A549 (cell line): Measurements from ENCODE around the gene ACOT4. TPM values are rescaled to one million over a fixed set of nuclear protein-coding genes. Genes with fewer than 3 reads are reported as not detected.
A peak's percentile ranks its signal among the peaks of the same experiment; 100 is the strongest.

Experiments
- ATAC-seq, 2 experiments: fragments of 200-7000 bp in 1 of 2; fragments of >200 bp in 1 of 2; cut with Nextera tagmentation in 1 of 2; cut with Tn5 transposase in 1 of 2; 3 replicates each; pipeline versions ENCODE4 v1.8.0 to v1.9.1; 2018 to 2020; ENCODE audit warnings: mild to moderate bottlenecking in 1 of 2, moderate library complexity in 1 of 2
- CTCF ChIA-PET: fragments of 300-600 bp; sonication (Branson Sonifier 250); formaldehyde crosslinking; extraction: SDS; loops from one replicate; lab custom pipeline; 2021; ENCODE audit warnings: antibody characterized with exemption, inconsistent platforms; lab: Yijun Ruan, JAX
- POLR2A ChIA-PET: fragments of 350-600 bp; formaldehyde crosslinking; extraction: SDS; loops from one replicate; lab custom pipeline; 2021; ENCODE audit warnings: antibody characterized with exemption, inconsistent platforms; lab: Yijun Ruan, JAX
- DNase-seq, 2 experiments: peaks; one replicate each; pipeline versions ENCODE4 v3.0.0 to v3.0.0-alpha.2; 2011 to 2016; ENCODE audit warnings: low read depth in 1 of 2, low spot score in 1 of 2
- FAIRE-seq: peaks from 2 replicates; lab custom pipeline; 2011; peaks lifted over from hg19 to GRCh38; lab: Jason Lieb, UNC
- H3K27ac ChIP-seq, 2 experiments: fragments of >200 bp; sonication (Bioruptor Twin); formaldehyde crosslinking; 3 replicates each; pipeline ENCODE4 v1.5.1; 2016 to 2017
- H3K4me1 ChIP-seq: fragments of >200 bp; sonication (Bioruptor Twin); formaldehyde crosslinking; 3 replicates; pipeline ENCODE4 v1.6.1; 2016
- H3K4me2 ChIP-seq: fragments of >200 bp; sonication (Bioruptor Twin); formaldehyde crosslinking; 3 replicates; pipeline ENCODE4 v1.6.1; 2016
- H3K4me3 ChIP-seq: fragments of >200 bp; sonication (Bioruptor Twin); formaldehyde crosslinking; 3 replicates; pipeline ENCODE4 v1.5.1; 2016
- H3K9me3 ChIP-seq: fragments of >200 bp; sonication (Bioruptor Twin); formaldehyde crosslinking; 3 replicates; pipeline ENCODE4 v1.6.1; 2016
- CBX8 ChIP-seq: fragments of 200-600 bp; sonication (generic); IDR thresholded peaks from 2 replicates; pipeline ENCODE4 v1.6.1; 2016
- CHD2 ChIP-seq: fragments of 150-350 bp; IDR thresholded peaks from 2 replicates; pipeline ENCODE4 v1.6.1; 2014; ENCODE audit warnings: low read length; ENCODE audit not compliant: partially characterized antibody
- EHF ChIP-seq: fragments of 250-450 bp; sonication (Bioruptor Pico); IDR thresholded peaks from 2 replicates; pipeline ENCODE4 v1.5.0; 2020; ENCODE audit warnings: mild to moderate bottlenecking
- EHMT2 ChIP-seq: fragments of 200-600 bp; sonication (generic); IDR thresholded peaks from 2 replicates; pipeline ENCODE4 v1.6.1; 2016; ENCODE audit warnings: antibody characterized with exemption, low read depth, mild to moderate bottlenecking, moderate library complexity
- HDAC2 ChIP-seq: fragments of 200-600 bp; sonication (generic); IDR thresholded peaks from 2 replicates; pipeline ENCODE4 v1.6.1; 2016
- HEYL ChIP-seq: fragments of 250-450 bp; sonication (Bioruptor Pico); IDR thresholded peaks from 2 replicates; pipeline ENCODE4 v1.8.0; 2021; ENCODE audit warnings: mild to moderate bottlenecking, moderate library complexity
- HOXB13 ChIP-seq: fragments of 250-450 bp; sonication (Bioruptor Pico); IDR thresholded peaks from 2 replicates; pipeline ENCODE4 v1.5.0; 2020; ENCODE audit warnings: low read depth, mild to moderate bottlenecking, moderate library complexity
- HOXB5 ChIP-seq: fragments of 250-450 bp; sonication (Bioruptor Pico); IDR thresholded peaks from 2 replicates; pipeline ENCODE4 v1.5.0; 2020; ENCODE audit warnings: mild to moderate bottlenecking, moderate library complexity
- JUN ChIP-seq, 2 experiments: fragments of >200 bp; sonication (Bioruptor Twin); formaldehyde crosslinking; IDR thresholded peaks; 2 replicates in 1 of 2; 3 replicates in 1 of 2; pipeline ENCODE4 v1.6.1; 2016 to 2017
- KDM1A ChIP-seq: fragments of 200-600 bp; sonication (generic); IDR thresholded peaks from 2 replicates; pipeline ENCODE4 v1.6.1; 2016; ENCODE audit warnings: low read depth, mild to moderate bottlenecking
- MAZ ChIP-seq: fragments of 150-350 bp; IDR thresholded peaks from 2 replicates; pipeline ENCODE4 v1.6.1; 2014; ENCODE audit warnings: antibody characterized with exemption, low read depth, low read length, borderline replicate concordance
- PHF8 ChIP-seq: fragments of 200-600 bp; sonication (generic); IDR thresholded peaks from 2 replicates; pipeline ENCODE4 v1.6.1; 2016; ENCODE audit warnings: low read depth, mild to moderate bottlenecking, antibody characterized with exemption, moderate library complexity, borderline replicate concordance
- POLR2A ChIP-seq: IDR thresholded peaks from 2 replicates; pipeline ENCODE4 v1.6.1; 2012; ENCODE audit warnings: mild to moderate bottlenecking, low read length
- RARB ChIP-seq: fragments of 250-450 bp; sonication (Bioruptor Pico); IDR thresholded peaks from 2 replicates; pipeline ENCODE4 v1.8.0; 2021; ENCODE audit warnings: mild to moderate bottlenecking, moderate library complexity
- SREBF2 ChIP-seq: fragments of 450-650 bp; IDR thresholded peaks from 2 replicates; pipeline ENCODE4 v1.6.1; 2014; ENCODE audit warnings: mild to moderate bottlenecking, moderate library complexity
- TP53 ChIP-seq: fragments of 250-450 bp; sonication (Bioruptor Pico); IDR thresholded peaks from 2 replicates; pipeline ENCODE4 v1.5.0; 2021; ENCODE audit warnings: mild to moderate bottlenecking, moderate library complexity
- ZC3H11A ChIP-seq: fragments of 450-650 bp; IDR thresholded peaks from 2 replicates; pipeline ENCODE4 v1.6.1; 2014; ENCODE audit warnings: antibody characterized with exemption, mild to moderate bottlenecking
- WGBS: methylation state at CpG from one replicate; pipeline ENCODE4 v1.1.6; 2017; ENCODE audit errors: missing lambda C conversion rate; 5-methylcytosine and 5-hydroxymethylcytosine counted together
- polyA plus RNA-seq, 4 experiments: library from polyadenylated mRNA; depleted of rRNA in 3 of 4; stranded (reverse); fragments of >200 nt; fragmentation: RNase III in 1 of 4; extraction: RNeasy Plus Mini Kit Qiagen cat#74134 plus additional on column Dnase treatment in 1 of 4; gene quantifications; 2 replicates in 3 of 4; 3 replicates in 1 of 4; pipeline ENCODE4 v1.2.3, GENCODE V29; 2011 to 2017
- TF ChIP-seq, protein P1 (sequence below): fragments of >200 bp; sonication (Bioruptor Twin); formaldehyde crosslinking; IDR thresholded peaks from 2 replicates; pipeline ENCODE4 v1.6.1; 2016
- TF ChIP-seq, protein P2 (sequence below): fragments of 450-650 bp; IDR thresholded peaks from 2 replicates; pipeline ENCODE4 v1.6.1; 2014; ENCODE audit warnings: antibody characterized with exemption
- TF ChIP-seq, protein P3 (sequence below): IDR thresholded peaks from 2 replicates; pipeline ENCODE4 v1.6.1; 2012; ENCODE audit warnings: low read depth, borderline replicate concordance
- TF ChIP-seq, protein P4 (sequence below): fragments of 250-450 bp; sonication (Bioruptor Pico); IDR thresholded peaks from 2 replicates; pipeline ENCODE4 v1.5.0; 2020; ENCODE audit warnings: low read depth, mild to moderate bottlenecking, moderate library complexity
- TF ChIP-seq, protein P5 (sequence below): fragments of 150-350 bp; IDR thresholded peaks from 2 replicates; pipeline ENCODE4 v1.6.1; 2014; ENCODE audit warnings: low read depth, mild to moderate bottlenecking, low read length
- TF ChIP-seq, protein P6 (sequence below): fragments of 200-600 bp; sonication (generic); IDR thresholded peaks from 2 replicates; pipeline ENCODE4 v1.6.1; 2016; ENCODE audit warnings: antibody characterized with exemption, mild to moderate bottlenecking, moderate library complexity
- TF ChIP-seq, protein P7 (sequence below): IDR thresholded peaks from 2 replicates; pipeline ENCODE4 v1.6.1; 2012

Gene ACOT4
- polyA plus RNA-seq, 2 of the 4 experiments (the other 2 are of a cell fraction), result 1.6 to 2.7 TPM

DNA sequence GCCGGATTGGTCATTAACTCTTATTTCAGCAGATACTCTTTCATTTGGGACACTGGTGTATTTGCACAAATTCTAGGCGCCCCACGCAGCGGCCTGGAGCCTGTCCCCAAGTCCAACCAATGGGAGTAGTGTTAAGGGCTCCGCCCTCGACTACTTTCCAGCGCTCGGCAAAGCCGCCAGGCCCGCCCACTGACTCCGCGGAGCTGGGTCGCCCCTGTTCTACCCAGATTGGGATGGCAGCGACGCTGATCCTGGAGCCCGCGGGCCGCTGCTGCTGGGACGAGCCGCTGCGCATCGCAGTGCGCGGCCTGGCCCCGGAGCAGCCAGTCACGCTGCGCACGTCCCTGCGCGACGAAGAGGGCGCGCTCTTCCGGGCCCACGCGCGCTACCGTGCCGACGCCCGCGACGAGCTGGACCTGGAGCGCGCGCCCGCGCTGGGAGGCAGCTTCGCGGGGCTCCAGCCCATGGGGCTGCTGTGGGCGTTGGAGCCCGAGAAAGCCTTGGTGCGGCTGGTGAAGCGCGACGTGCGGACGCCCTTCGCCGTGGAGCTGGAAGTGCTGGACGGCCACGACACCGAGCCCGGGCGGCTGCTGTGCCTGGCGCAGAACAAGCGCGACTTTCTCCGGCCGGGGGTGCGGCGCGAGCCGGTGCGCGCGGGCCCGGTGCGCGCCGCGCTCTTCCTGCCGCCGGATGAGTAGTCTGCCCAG is 20.8 kb downstream of the ACOT4 start, which contains the start of gene ACOT6:
Gene ACOT6 (plus strand): TSS at position 179 of the 707 bp plus-strand sequence. CDS start 55 bp downstream, at position 234.
- H3K9me3 ChIP-seq, result no peaks in the 10 kb centered on the region
- peak within 1 kb of the TSS; percentile 79 for H3K4me2 ChIP-seq
- FAIRE-seq (no peak), DNase-seq (peak; percentile 83 to 87), ATAC-seq (peak; percentile 93 to 97)
- ChIA-PET CTCF (interaction anchor here (0.6 to 2.5 kb wide), 8 partner anchors 11 to 436 kb away, joined by 3 to 7 read pairs (median 4); partner anchors contain the start of gene ACOT4), POLR2A (interaction anchor here (0.6 to 2.0 kb wide), 17 partner anchors 11 to 406 kb away, joined by 3 to 21 read pairs (median 4); partner anchors contain the start of genes ACOT1, ACOT2, ACOT4 and PNMA1)
- peak; percentile 29 to 36; a peak in 1 of 5 replicates for TF ChIP-seq JUN (IDR thresholded peaks at IDR 0.05)
- TF ChIP-seq ZC3H11A, result no peak
- 0 out of 2 replicates have a peak, but pooled peaks have one; percentile 20 for TF ChIP-seq PHF8
- TF ChIP-seq CBX8, result no peak
- no peak for TF ChIP-seq CHD2
- TF ChIP-seq MAZ, result no peak
- TF ChIP-seq, protein P1, sequence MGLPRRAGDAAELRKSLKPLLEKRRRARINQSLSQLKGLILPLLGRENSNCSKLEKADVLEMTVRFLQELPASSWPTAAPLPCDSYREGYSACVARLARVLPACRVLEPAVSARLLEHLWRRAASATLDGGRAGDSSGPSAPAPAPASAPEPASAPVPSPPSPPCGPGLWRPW, result no peak
- TF ChIP-seq, protein P2, sequence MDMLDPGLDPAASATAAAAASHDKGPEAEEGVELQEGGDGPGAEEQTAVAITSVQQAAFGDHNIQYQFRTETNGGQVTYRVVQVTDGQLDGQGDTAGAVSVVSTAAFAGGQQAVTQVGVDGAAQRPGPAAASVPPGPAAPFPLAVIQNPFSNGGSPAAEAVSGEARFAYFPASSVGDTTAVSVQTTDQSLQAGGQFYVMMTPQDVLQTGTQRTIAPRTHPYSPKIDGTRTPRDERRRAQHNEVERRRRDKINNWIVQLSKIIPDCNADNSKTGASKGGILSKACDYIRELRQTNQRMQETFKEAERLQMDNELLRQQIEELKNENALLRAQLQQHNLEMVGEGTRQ, result no peak
- TF ChIP-seq SREBF2, result no peak
- no peak for TF ChIP-seq TP53
- TF ChIP-seq HDAC2, result peak; percentile 58; the same call in 1 of the 2 replicates
- TF ChIP-seq HEYL (CRISPR knock-in tag), result no peak
- peak; percentile 72 for TF ChIP-seq POLR2A
- TF ChIP-seq, protein P3, sequence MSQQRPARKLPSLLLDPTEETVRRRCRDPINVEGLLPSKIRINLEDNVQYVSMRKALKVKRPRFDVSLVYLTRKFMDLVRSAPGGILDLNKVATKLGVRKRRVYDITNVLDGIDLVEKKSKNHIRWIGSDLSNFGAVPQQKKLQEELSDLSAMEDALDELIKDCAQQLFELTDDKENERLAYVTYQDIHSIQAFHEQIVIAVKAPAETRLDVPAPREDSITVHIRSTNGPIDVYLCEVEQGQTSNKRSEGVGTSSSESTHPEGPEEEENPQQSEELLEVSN, result no peak
- TF ChIP-seq, protein P4, sequence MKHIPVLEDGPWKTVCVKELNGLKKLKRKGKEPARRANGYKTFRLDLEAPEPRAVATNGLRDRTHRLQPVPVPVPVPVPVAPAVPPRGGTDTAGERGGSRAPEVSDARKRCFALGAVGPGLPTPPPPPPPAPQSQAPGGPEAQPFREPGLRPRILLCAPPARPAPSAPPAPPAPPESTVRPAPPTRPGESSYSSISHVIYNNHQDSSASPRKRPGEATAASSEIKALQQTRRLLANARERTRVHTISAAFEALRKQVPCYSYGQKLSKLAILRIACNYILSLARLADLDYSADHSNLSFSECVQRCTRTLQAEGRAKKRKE (CRISPR knock-in tag), result no peak
- TF ChIP-seq RARB (CRISPR knock-in tag), result no peak
- TF ChIP-seq EHMT2, result no peak
- TF ChIP-seq, protein P5, sequence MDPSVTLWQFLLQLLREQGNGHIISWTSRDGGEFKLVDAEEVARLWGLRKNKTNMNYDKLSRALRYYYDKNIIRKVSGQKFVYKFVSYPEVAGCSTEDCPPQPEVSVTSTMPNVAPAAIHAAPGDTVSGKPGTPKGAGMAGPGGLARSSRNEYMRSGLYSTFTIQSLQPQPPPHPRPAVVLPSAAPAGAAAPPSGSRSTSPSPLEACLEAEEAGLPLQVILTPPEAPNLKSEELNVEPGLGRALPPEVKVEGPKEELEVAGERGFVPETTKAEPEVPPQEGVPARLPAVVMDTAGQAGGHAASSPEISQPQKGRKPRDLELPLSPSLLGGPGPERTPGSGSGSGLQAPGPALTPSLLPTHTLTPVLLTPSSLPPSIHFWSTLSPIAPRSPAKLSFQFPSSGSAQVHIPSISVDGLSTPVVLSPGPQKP, result no peak
- TF ChIP-seq, protein P6, sequence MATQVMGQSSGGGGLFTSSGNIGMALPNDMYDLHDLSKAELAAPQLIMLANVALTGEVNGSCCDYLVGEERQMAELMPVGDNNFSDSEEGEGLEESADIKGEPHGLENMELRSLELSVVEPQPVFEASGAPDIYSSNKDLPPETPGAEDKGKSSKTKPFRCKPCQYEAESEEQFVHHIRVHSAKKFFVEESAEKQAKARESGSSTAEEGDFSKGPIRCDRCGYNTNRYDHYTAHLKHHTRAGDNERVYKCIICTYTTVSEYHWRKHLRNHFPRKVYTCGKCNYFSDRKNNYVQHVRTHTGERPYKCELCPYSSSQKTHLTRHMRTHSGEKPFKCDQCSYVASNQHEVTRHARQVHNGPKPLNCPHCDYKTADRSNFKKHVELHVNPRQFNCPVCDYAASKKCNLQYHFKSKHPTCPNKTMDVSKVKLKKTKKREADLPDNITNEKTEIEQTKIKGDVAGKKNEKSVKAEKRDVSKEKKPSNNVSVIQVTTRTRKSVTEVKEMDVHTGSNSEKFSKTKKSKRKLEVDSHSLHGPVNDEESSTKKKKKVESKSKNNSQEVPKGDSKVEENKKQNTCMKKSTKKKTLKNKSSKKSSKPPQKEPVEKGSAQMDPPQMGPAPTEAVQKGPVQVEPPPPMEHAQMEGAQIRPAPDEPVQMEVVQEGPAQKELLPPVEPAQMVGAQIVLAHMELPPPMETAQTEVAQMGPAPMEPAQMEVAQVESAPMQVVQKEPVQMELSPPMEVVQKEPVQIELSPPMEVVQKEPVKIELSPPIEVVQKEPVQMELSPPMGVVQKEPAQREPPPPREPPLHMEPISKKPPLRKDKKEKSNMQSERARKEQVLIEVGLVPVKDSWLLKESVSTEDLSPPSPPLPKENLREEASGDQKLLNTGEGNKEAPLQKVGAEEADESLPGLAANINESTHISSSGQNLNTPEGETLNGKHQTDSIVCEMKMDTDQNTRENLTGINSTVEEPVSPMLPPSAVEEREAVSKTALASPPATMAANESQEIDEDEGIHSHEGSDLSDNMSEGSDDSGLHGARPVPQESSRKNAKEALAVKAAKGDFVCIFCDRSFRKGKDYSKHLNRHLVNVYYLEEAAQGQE, result no peak
- peak; percentile 11; the same call in 1 of the 2 replicates for TF ChIP-seq HOXB13 (CRISPR knock-in tag)
- TF ChIP-seq EHF (CRISPR knock-in tag), result no peak
- TF ChIP-seq KDM1A, result no peak
- TF ChIP-seq, protein P7, sequence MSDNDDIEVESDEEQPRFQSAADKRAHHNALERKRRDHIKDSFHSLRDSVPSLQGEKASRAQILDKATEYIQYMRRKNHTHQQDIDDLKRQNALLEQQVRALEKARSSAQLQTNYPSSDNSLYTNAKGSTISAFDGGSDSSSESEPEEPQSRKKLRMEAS, result peak; percentile 51; the same call in 1 of the 2 replicates
- peak; percentile 32; the same call in 1 of the 2 replicates for TF ChIP-seq HOXB5 (CRISPR knock-in tag)
- H3K4me1 ChIP-seq, result peaks cover 3% of the 10 kb centered on the region; the same call in 1 of the 3 replicates
- peak within 1 kb of the TSS; percentile 74 to 87 for H3K27ac ChIP-seq
- 1% methylated on average over 34 of the region's 84 CpGs for WGBS
- peak within 1 kb of the TSS; percentile 63 for H3K4me3 ChIP-seq
